Naive thymus-derived CD4-positive, alpha-beta T cell (primary cell): Measurements from ENCODE around the gene CBLN1. TPM values are rescaled to one million over a fixed set of nuclear protein-coding genes. Genes with fewer than 3 reads are reported as not detected.

Source experiments
- ATAC-seq: fragments of 150-1000 bp; cut with Tn5 transposase; 2 replicates; pipeline ENCODE4 v1.10.0; 2021; ENCODE audit warnings: mild to moderate bottlenecking, moderate library complexity
- CTCF ChIA-PET: fragments of 350-600 bp; sonication (Branson Sonifier 250); formaldehyde crosslinking; loops from one replicate; lab custom pipeline; 2021; ENCODE audit warnings: antibody characterized with exemption; lab: Charles Lee
- POLR2A ChIA-PET: fragments of 350-600 bp; sonication (Branson Sonifier 250); formaldehyde crosslinking; loops from one replicate; lab custom pipeline; 2021; ENCODE audit warnings: antibody characterized with exemption, inconsistent platforms; lab: Charles Lee
- DNase-seq, 9 donors: peaks; one replicate each; pipeline versions ENCODE4 v3.0.0 to v3.0.0-alpha.2; 2020 to 2022; ENCODE audit warnings: mixed read lengths in 1 of 9
- H3K27ac ChIP-seq: one replicate; pipeline ENCODE4 v1.7.0; 2013; ENCODE audit warnings: mild to moderate bottlenecking, low read depth, low read length, moderate library complexity
- H3K27me3 ChIP-seq, 2 donors: one replicate each; pipeline ENCODE4 v1.7.0; 2013; ENCODE audit warnings: low read length in 2 of 2, mild to moderate bottlenecking in 2 of 2, moderate library complexity in 2 of 2; ENCODE audit not compliant: control insufficient read depth in 2 of 2, insufficient read depth in 2 of 2
- H3K36me3 ChIP-seq, 3 experiments: 1 replicate in 2 of 3; 2 replicates in 1 of 3; pipeline ENCODE4 v1.7.0; 2013; ENCODE audit warnings: low read length in 3 of 3, mild to moderate bottlenecking in 3 of 3, moderate library complexity in 1 of 3; ENCODE audit not compliant: insufficient read depth in 3 of 3, control insufficient read depth in 2 of 3
- H3K4me1 ChIP-seq, 2 donors: one replicate each; pipeline ENCODE4 v1.7.0; 2013; ENCODE audit warnings: low read length in 2 of 2, mild to moderate bottlenecking in 2 of 2, moderate library complexity in 1 of 2; ENCODE audit not compliant: control insufficient read depth in 2 of 2, insufficient read depth in 2 of 2
- H3K4me3 ChIP-seq: 2 replicates; pipeline ENCODE4 v1.7.0; 2013; ENCODE audit warnings: mild to moderate bottlenecking, low read length
- H3K9me3 ChIP-seq, 3 experiments: 1 replicate in 2 of 3; 2 replicates in 1 of 3; pipeline ENCODE4 v1.7.0; 2013; ENCODE audit warnings: low read length in 3 of 3; ENCODE audit not compliant: control insufficient read depth in 2 of 3
- H3K27ac Mint-ChIP-seq, 9 donors: one replicate each; pipeline ENCODE4 v1.8.0; 2020 to 2022; ENCODE audit warnings: mixed read lengths in 9 of 9, mild to moderate bottlenecking in 8 of 9, moderate library complexity in 5 of 9, inconsistent platforms in 2 of 9
- H3K27me3 Mint-ChIP-seq, 5 donors: one replicate each; pipeline ENCODE4 v1.8.0; 2021 to 2022; ENCODE audit warnings: mixed read lengths in 5 of 5, mild to moderate bottlenecking in 1 of 5
- H3K36me3 Mint-ChIP-seq, 5 donors: one replicate each; pipeline ENCODE4 v1.8.0; 2020 to 2022; ENCODE audit warnings: mixed read lengths in 5 of 5, mild to moderate bottlenecking in 3 of 5, inconsistent platforms in 1 of 5
- H3K4me1 Mint-ChIP-seq, 7 donors: one replicate each; pipeline ENCODE4 v1.8.0; 2020 to 2022; ENCODE audit warnings: mixed read lengths in 7 of 7, mild to moderate bottlenecking in 3 of 7, inconsistent platforms in 1 of 7
- H3K4me3 Mint-ChIP-seq, 10 donors: one replicate each; pipeline ENCODE4 v1.8.0; 2020 to 2022; ENCODE audit warnings: mild to moderate bottlenecking in 10 of 10, mixed read lengths in 10 of 10, moderate library complexity in 6 of 10, inconsistent platforms in 2 of 10
- H3K9me3 Mint-ChIP-seq, 11 donors: one replicate each; pipeline ENCODE4 v1.8.0; 2020 to 2022; ENCODE audit warnings: mixed read lengths in 11 of 11, mild to moderate bottlenecking in 4 of 11, inconsistent platforms in 1 of 11, moderate library complexity in 1 of 11
- intact Hi-C, 2 donors: fragments of 100-400 bp; cut with micrococcal nuclease; formaldehyde crosslinking; loops; one replicate each; pipeline ENCODE4 v1.15.1; 2023
- polyA plus RNA-seq, 2 donors: library from polyadenylated mRNA; unstranded; fragments of 300-500 nt; fragmentation: Illumina TruSeq; gene quantifications; one replicate each; pipeline ENCODE4 v1.2.3, GENCODE V29; 2021
- total RNA-seq, 6 experiments: library from RNA in 5 of 6; stranded (reverse) in 5 of 6; gene quantifications; 1 replicate in 5 of 6; 2 replicates in 1 of 6; pipeline ENCODE4 v1.2.3 and lab custom pipeline; 2021 to 2026

CBLN1 gene
- total and polyA plus RNA-seq, 7 experiments from 2014 or later, result not detected

DNA sequence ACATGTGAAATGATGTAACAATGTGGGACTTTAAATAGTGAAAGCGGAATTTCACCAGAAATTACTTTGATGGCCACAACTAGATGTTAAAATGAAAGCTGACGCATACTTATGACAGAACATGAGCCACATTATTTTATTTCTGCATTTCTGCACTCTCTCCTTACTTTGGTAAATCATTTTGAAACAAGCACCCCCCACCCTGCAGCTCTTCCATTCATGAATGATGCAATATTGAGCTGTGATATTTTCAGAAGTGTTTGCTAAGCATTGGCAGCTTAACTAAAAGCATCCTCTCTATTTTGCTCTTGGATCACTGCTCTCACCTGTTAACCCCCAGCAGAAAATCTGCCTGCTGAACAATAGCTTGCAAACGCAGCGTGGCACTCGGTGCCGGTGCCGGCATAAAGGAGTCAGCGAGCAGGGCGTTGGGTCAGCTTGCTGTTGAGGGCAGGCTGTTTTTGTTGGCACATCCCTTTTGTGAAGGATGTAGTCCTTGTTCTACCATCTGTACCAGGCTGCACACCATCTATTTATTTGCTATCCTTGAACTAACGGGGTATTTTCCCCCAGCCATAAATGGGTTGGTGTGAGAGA, 30.8 kb upstream of the CBLN1 start:
- Mint-ChIP-seq H3K4me1 (peaks cover 0 to 1% (median 0%) of the 10 kb centered on the region in 7 donors), H3K36me3 (no peaks in the 10 kb centered on the region), H3K4me3 (no peak overlapping the region), H3K9me3 (peaks cover 0 to 2% (median 0%) of the 10 kb centered on the region in 11 donors), H3K27me3 (peaks cover 2 to 39% (median 25%) of the 10 kb centered on the region in 5 donors), H3K27ac (no peak overlapping the region)
- Histone ChIP-seq H3K4me1 (no peaks in the 10 kb centered on the region), H3K9me3 (no peaks in the 10 kb centered on the region), H3K27me3 (no peaks in the 10 kb centered on the region), H3K27ac (no peak overlapping the region), H3K4me3 (no peak overlapping the region), H3K36me3 (no peaks in the 10 kb centered on the region)
- DNase-seq (no peak), ATAC-seq (no peak)
- intact Hi-C loops, result no loop called here
- ChIA-PET POLR2A (no interaction called here), CTCF (no interaction called here)

DNA sequence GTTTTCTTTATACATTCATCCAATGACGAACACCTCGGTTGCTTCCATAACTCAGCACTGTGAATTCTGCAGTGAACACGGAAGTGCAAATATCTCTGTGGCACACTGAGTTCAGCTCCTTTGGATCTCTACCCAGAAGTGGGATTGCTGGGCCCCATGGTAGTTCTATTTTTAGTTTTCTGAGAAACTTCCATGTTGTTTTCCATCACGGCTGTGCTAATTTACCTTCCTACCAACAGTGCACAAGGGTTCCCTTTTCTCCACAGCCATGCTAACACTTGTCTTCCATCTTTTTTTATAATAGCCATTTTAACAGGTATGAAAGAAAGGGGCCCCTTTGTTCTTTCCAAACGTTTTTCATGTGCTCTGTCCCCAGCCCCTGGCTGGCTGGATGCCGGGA, 30.2 kb upstream of the CBLN1 start:
- no peaks in the 10 kb centered on the region for H3K9me3 ChIP-seq
- ChIA-PET POLR2A (no interaction called here), CTCF (no interaction called here)
- H3K4me1 ChIP-seq, result no peaks in the 10 kb centered on the region
- intact Hi-C loops, result no loop called here
- H3K4me1 Mint-ChIP-seq, result peaks cover 0 to 1% (median 0%) of the 10 kb centered on the region in 7 donors
- no peaks in the 10 kb centered on the region for H3K36me3 Mint-ChIP-seq
- H3K27me3 ChIP-seq, result no peaks in the 10 kb centered on the region
- peaks cover 2 to 35% (median 23%) of the 10 kb centered on the region in 5 donors for H3K27me3 Mint-ChIP-seq
- H3K4me3 Mint-ChIP-seq, result no peak overlapping the region
- H3K27ac Mint-ChIP-seq, result no peak overlapping the region
- H3K4me3 ChIP-seq, result no peak overlapping the region
- no peak overlapping the region for H3K27ac ChIP-seq
- ATAC-seq, result no peak
- no peak for DNase-seq
- no peaks in the 10 kb centered on the region for H3K36me3 ChIP-seq
- H3K9me3 Mint-ChIP-seq, result peaks cover 0 to 2% (median 0%) of the 10 kb centered on the region in 11 donors

DNA sequence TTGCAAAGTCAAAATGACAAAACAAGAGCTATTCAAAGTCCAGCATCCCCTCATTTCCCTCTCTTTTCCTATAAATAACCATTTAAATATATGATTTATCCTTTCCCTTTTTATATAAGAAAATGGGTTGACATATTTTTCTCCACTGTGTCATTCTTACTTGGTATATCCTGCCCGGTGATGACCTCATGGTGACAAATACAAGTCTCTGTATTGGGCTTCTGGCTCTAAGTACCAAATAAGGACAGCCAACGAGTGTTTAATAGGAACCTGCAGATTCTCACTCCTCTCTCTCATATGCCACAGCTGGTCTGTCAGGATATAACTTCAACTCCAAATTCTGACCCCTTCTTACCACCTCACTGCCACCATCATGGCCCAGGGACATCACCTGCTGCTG, 25.5 kb upstream of the CBLN1 start:
- intact Hi-C loops, result no loop called here
- no peaks in the 10 kb centered on the region for H3K36me3 Mint-ChIP-seq
- H3K4me3 Mint-ChIP-seq, result no peak overlapping the region
- no peaks in the 10 kb centered on the region for H3K9me3 ChIP-seq
- no peaks in the 10 kb centered on the region for H3K27me3 ChIP-seq
- ChIA-PET CTCF (no interaction called here), POLR2A (no interaction called here)
- no peak overlapping the region for H3K4me3 ChIP-seq
- no peaks in the 10 kb centered on the region for H3K36me3 ChIP-seq
- H3K4me1 ChIP-seq, result no peaks in the 10 kb centered on the region
- no peak for DNase-seq
- no peak overlapping the region for H3K27ac Mint-ChIP-seq
- no peak for ATAC-seq
- no peaks in the 10 kb centered on the region for H3K4me1 Mint-ChIP-seq
- no peak overlapping the region for H3K27ac ChIP-seq
- H3K9me3 Mint-ChIP-seq, result peaks cover 0 to 9% (median 2%) of the 10 kb centered on the region in 11 donors
- H3K27me3 Mint-ChIP-seq, result peaks cover 2 to 51% (median 30%) of the 10 kb centered on the region in 5 donors

DNA sequence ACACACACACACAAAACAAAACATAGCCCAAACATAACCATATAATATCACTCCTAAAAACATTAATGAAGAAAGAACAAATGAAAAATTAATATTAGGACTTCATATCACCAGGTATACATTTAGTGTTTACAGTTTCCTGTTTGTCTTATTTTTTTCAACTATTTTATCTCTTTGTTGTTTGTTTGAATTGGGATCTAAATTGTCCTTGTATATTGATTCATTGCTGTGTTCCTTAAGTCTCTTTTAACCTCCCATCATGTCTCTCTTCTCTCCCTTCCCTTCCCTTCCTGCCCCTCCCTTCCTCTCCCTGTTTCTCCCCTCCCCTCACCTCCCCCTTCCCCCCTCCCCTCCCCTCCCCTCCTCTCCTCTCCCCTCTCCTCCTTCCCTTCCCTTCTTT, 23.8 kb upstream of the CBLN1 start:
- no peaks in the 10 kb centered on the region for H3K36me3 ChIP-seq
- intact Hi-C loops, result no loop called here
- CTCF ChIA-PET, result no interaction called here
- no peaks in the 10 kb centered on the region for H3K9me3 ChIP-seq
- Mint-ChIP-seq H3K27me3 (peaks cover 2 to 48% (median 32%) of the 10 kb centered on the region in 5 donors), H3K4me1 (no peaks in the 10 kb centered on the region), H3K9me3 (peaks cover 0 to 10% (median 4%) of the 10 kb centered on the region in 11 donors), H3K27ac (no peak overlapping the region), H3K36me3 (no peaks in the 10 kb centered on the region), H3K4me3 (no peak overlapping the region)
- no peak overlapping the region for H3K27ac ChIP-seq
- POLR2A ChIA-PET, result no interaction called here
- H3K4me1 ChIP-seq, result no peaks in the 10 kb centered on the region
- no peaks in the 10 kb centered on the region for H3K27me3 ChIP-seq
- no peak overlapping the region for H3K4me3 ChIP-seq
- no peak for ATAC-seq
- DNase-seq, result no peak

DNA sequence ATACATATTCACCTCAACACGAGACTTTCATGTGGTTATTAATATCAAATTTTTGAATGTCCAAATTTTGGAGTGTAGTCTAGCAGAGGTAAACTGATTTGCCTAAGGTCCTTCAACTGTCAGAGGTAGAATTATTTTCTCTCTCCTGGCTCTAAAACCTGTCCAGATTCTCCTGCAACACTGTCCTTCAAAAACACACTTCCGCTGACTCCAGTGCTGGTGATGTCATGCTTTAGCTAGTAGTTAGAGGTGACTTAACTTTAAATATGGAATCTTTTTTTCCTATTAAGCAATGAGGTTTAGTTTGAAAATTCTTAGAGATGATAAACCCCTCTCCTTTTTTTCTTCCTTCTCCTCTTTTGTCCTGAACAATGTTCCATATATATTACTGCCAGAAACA, 10.8 kb upstream of the CBLN1 start:
- no peak overlapping the region for H3K4me3 ChIP-seq
- H3K9me3 ChIP-seq, result no peaks in the 10 kb centered on the region
- no peak overlapping the region for H3K27ac ChIP-seq
- POLR2A ChIA-PET, result no interaction called here
- ATAC-seq (no peak), DNase-seq (no peak)
- CTCF ChIA-PET, result interaction anchor here (0.7 kb wide), 1 partner anchor 234 kb away, joined by 3 read pairs; no protein-coding TSS in a partner anchor
- no peaks in the 10 kb centered on the region for H3K36me3 Mint-ChIP-seq
- intact Hi-C loops, result no loop called here
- H3K4me3 Mint-ChIP-seq, result no peak overlapping the region
- H3K27ac Mint-ChIP-seq, result no peak overlapping the region
- no peaks in the 10 kb centered on the region for H3K36me3 ChIP-seq
- peaks cover 0 to 5% (median 0%) of the 10 kb centered on the region in 11 donors for H3K9me3 Mint-ChIP-seq
- peaks cover 7 to 27% (median 19%) of the 10 kb centered on the region in 5 donors for H3K27me3 Mint-ChIP-seq
- H3K27me3 ChIP-seq, result peaks cover 0 to 5% of the 10 kb centered on the region in 2 donors
- H3K4me1 ChIP-seq, result no peaks in the 10 kb centered on the region
- no peaks in the 10 kb centered on the region for H3K4me1 Mint-ChIP-seq

DNA sequence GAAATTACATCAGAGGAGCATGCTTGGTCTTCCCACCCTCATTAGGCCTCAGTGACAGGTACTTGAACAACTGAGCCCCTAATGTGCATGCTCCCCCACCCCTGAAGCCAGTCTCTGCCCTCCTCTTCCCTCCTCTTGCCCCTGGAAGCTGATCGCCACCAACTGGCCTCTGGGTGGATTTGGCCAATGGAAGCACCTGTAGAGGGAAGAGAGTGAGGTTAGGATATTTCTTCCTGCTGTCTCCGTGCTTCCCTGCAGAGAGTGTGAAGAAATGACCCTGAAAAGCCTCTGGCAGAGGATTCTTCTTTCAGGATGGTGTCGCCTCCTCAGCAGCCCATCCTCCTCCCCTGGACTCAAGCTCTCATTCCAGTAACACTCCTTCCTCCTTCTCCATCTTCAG, 5.9 kb upstream of the CBLN1 start:
- CTCF ChIA-PET, result no interaction called here
- peaks cover 3 to 9% (median 5%) of the 10 kb centered on the region in 7 donors for H3K4me1 Mint-ChIP-seq

DNA sequence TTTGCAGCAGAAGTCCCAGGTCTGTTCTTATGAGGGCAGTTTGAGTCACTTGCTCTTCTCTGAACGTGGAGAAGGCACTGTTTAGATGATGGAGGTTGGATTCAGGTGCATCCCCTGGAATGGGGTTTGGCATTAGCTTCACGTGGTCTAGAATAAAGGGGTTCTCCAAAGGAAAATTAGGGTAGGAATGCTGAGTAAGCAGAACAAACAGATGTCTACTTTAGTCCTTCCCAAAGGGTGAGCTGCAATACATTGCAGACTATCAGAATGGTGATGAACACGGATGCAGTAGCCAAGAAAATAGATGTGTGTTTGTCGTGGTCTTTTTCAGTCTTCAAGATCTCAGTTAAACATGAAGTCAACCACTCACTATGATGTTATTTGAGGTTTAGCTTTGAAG, 3.3 kb upstream of the CBLN1 start:
- Mint-ChIP-seq H3K27me3 (peaks cover 53 to 70% (median 58%) of the 10 kb centered on the region in 5 donors), H3K36me3 (peaks cover 0 to 8% (median 0%) of the 10 kb centered on the region in 5 donors), H3K27ac (no peak overlapping the region), H3K9me3 (peaks cover 0 to 4% (median 2%) of the 10 kb centered on the region in 11 donors), H3K4me1 (peaks cover 5 to 21% (median 9%) of the 10 kb centered on the region in 7 donors), H3K4me3 (no peak overlapping the region)
- intact Hi-C loops, result loop anchor here in 1 of 2 donors (5.0 kb wide), 1 partner anchor 1867 kb away; the partner anchor contains the start of gene SALL1
- ChIA-PET POLR2A (no interaction called here), CTCF (no interaction called here)
- Histone ChIP-seq H3K36me3 (no peaks in the 10 kb centered on the region), H3K4me3 (no peak overlapping the region), H3K27me3 (no peaks in the 10 kb centered on the region), H3K9me3 (no peaks in the 10 kb centered on the region), H3K27ac (no peak overlapping the region), H3K4me1 (no peaks in the 10 kb centered on the region)
- ATAC-seq (no peak), DNase-seq (no peak)

More for the DNA sequence above, 5.9 kb upstream of the CBLN1 start:
- H3K27me3 Mint-ChIP-seq, result peaks cover 41 to 72% (median 47%) of the 10 kb centered on the region in 5 donors
- H3K27me3 ChIP-seq, result no peaks in the 10 kb centered on the region
- H3K9me3 ChIP-seq, result no peaks in the 10 kb centered on the region
- no peak overlapping the region for H3K27ac ChIP-seq
- no peaks in the 10 kb centered on the region for H3K4me1 ChIP-seq
- ATAC-seq (no peak), DNase-seq (no peak)
- H3K9me3 Mint-ChIP-seq, result peaks cover 0 to 4% (median 2%) of the 10 kb centered on the region in 11 donors
- H3K27ac Mint-ChIP-seq, result no peak overlapping the region
- no peak overlapping the region for H3K4me3 ChIP-seq
- no peak overlapping the region for H3K4me3 Mint-ChIP-seq
- POLR2A ChIA-PET, result no interaction called here
- intact Hi-C loops, result no loop called here
- peaks cover 0 to 6% (median 0%) of the 10 kb centered on the region in 5 donors for H3K36me3 Mint-ChIP-seq
- H3K36me3 ChIP-seq, result no peaks in the 10 kb centered on the region
